Osteocyte (in vitro differentiated cells): ENCODE results near the gene WNK1. TPM values are rescaled to one million over a fixed set of nuclear protein-coding genes. Genes with fewer than 3 reads are reported as not detected.

Source experiments
- DNase-seq: peaks from one replicate; pipeline ENCODE4 v3.0.0; 2021; ENCODE audit warnings: mixed read lengths; ENCODE audit not compliant: unreplicated experiment; ENCODE audit errors: extremely low spot score
- H3K27ac Mint-ChIP-seq: one replicate; pipeline ENCODE4 v1.8.0; 2021; ENCODE audit warnings: mild to moderate bottlenecking, mixed read lengths; ENCODE audit not compliant: unreplicated experiment
- H3K27me3 Mint-ChIP-seq: one replicate; pipeline ENCODE4 v1.8.0; 2021; ENCODE audit warnings: mixed read lengths; ENCODE audit not compliant: unreplicated experiment
- H3K36me3 Mint-ChIP-seq: one replicate; pipeline ENCODE4 v1.8.0; 2021; ENCODE audit warnings: mixed read lengths; ENCODE audit not compliant: unreplicated experiment
- H3K4me1 Mint-ChIP-seq: one replicate; pipeline ENCODE4 v1.8.0; 2021; ENCODE audit warnings: mixed read lengths; ENCODE audit not compliant: unreplicated experiment
- H3K4me3 Mint-ChIP-seq: one replicate; pipeline ENCODE4 v1.8.0; 2021; ENCODE audit warnings: mild to moderate bottlenecking, moderate library complexity, mixed read lengths; ENCODE audit not compliant: unreplicated experiment
- H3K9me3 Mint-ChIP-seq: one replicate; pipeline ENCODE4 v1.8.0; 2021; ENCODE audit warnings: mixed read lengths; ENCODE audit not compliant: unreplicated experiment
- total RNA-seq: library from RNA; stranded (reverse); gene quantifications from 2 replicates; pipeline ENCODE4 v1.2.1, GENCODE V29; 2021
- TF ChIP-seq, protein P1 (sequence below): fragments of 200-600 bp; sonication (generic); IDR thresholded peaks from 2 replicates; pipeline ENCODE4 v1.5.0; 2021; ENCODE audit warnings: antibody characterized with exemption, mild to moderate bottlenecking, moderate library complexity

The WNK1 gene
- total RNA-seq, 1 donor from 2014 or later: 188 TPM

DNA sequence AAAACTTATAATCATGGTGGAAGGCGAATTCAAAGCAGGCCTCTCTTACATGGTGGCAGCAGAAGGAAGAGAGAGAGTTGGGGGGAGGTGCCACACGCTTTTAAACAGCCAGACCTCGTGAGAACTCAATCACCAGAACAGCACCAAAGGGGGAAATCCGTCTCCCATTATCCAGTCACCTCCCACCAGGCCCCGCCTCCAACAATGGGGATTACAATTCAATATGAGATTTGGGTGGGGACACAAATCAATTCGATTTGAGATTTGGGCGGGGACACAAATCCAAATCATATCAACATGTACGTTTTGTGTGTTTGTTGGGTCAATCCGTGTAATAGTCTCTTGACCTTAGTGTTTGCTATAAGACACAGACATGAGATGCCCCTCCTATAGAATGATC, 21.8 kb upstream of the WNK1 start:
- H3K4me3 Mint-ChIP-seq: no peak overlapping the region

DNA sequence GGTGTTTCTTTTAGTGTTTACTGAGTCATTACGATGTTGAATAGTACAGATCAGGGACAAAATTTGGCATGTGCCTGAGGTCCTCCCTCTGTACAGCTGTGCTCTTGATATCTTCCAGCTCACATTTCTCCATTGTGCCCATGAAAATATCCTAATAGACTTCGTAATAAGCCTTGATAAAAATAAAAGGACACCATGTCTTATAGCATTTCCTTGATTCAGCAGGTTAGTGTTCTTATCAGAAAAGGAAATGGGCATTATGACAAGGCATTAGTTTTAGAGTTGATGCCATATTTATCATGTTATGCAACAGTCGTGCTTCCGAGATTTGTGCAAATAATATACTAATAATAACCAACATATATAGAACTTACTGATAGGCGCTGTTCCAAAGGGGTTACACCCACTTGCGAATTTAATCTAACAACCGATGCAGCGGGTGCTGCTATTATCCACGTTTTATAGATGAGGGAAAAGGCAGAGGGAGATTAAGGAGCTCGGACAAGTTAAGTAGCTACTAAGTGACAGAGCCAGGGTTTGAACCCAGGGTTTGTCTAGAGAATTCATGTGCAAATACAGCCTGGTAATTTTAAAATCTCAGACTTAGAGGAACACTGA, 15.1 kb upstream of the WNK1 start:
- Mint-ChIP-seq H3K27me3 (peaks cover 2% of the 10 kb centered on the region), H3K9me3 (peaks cover 6% of the 10 kb centered on the region), H3K4me3 (no peak overlapping the region), H3K4me1 (no peaks in the 10 kb centered on the region), H3K27ac (no peak overlapping the region), H3K36me3 (no peaks in the 10 kb centered on the region)
- DNase-seq: no peak
- TF ChIP-seq, protein P1, sequence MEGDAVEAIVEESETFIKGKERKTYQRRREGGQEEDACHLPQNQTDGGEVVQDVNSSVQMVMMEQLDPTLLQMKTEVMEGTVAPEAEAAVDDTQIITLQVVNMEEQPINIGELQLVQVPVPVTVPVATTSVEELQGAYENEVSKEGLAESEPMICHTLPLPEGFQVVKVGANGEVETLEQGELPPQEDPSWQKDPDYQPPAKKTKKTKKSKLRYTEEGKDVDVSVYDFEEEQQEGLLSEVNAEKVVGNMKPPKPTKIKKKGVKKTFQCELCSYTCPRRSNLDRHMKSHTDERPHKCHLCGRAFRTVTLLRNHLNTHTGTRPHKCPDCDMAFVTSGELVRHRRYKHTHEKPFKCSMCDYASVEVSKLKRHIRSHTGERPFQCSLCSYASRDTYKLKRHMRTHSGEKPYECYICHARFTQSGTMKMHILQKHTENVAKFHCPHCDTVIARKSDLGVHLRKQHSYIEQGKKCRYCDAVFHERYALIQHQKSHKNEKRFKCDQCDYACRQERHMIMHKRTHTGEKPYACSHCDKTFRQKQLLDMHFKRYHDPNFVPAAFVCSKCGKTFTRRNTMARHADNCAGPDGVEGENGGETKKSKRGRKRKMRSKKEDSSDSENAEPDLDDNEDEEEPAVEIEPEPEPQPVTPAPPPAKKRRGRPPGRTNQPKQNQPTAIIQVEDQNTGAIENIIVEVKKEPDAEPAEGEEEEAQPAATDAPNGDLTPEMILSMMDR: no peak

More for the DNA sequence above, 21.8 kb upstream of the WNK1 start:
- Mint-ChIP-seq H3K27me3 (no peaks in the 10 kb centered on the region), H3K27ac (no peak overlapping the region), H3K36me3 (no peaks in the 10 kb centered on the region), H3K9me3 (peaks cover 6% of the 10 kb centered on the region), H3K4me1 (no peaks in the 10 kb centered on the region)
- DNase-seq: peak; percentile 46
- TF ChIP-seq, protein P1: no peak

DNA sequence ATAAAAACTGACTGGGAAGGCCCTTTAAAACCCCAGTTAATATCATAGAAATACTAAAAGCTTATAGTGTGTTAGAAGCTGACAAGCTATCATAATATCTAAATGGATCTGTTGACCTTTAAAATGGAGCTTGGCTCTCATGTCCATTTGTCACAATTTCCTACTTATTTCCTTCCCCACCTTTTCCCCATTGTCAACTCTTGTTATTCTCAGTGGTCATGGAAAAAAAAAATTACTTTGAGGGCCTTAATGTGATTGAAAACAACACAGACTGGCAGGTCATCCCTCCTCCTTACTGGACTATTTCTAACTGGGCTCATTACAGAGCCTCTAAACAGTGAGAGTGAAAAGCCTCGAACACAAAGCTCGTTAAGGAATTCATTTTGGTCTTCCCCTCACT, 13.7 kb upstream of the WNK1 start:
- Mint-ChIP-seq H3K36me3 (no peaks in the 10 kb centered on the region), H3K27ac (no peak overlapping the region), H3K9me3 (peaks cover 6% of the 10 kb centered on the region), H3K4me1 (no peaks in the 10 kb centered on the region), H3K4me3 (no peak overlapping the region), H3K27me3 (peaks cover 2% of the 10 kb centered on the region)
- no peak for DNase-seq
- TF ChIP-seq, protein P1: no peak

DNA sequence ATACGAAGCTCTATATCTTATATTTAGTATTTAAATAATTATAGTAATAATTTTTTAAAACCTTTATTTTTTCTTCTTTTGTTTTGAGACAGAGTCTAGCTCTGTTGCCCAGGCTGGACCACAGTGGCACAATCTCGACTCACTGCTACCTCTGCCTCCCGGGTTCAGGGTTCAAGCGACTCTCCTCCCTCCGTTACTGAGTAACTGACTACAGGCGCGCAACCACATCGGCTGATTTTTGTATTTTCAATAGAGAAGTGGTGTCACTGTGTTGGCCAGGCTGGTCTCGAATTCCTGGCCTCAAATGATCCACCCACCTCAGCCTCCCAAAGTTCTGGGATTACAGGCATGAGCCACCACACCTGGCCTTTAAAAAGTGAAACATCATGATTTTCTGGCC, 13.0 kb upstream of the WNK1 start:
- Mint-ChIP-seq H3K27ac (no peak overlapping the region), H3K27me3 (peaks cover 2% of the 10 kb centered on the region), H3K4me1 (no peaks in the 10 kb centered on the region), H3K9me3 (peaks cover 6% of the 10 kb centered on the region), H3K4me3 (no peak overlapping the region), H3K36me3 (no peaks in the 10 kb centered on the region)
- TF ChIP-seq, protein P1: no peak
- no peak for DNase-seq

DNA sequence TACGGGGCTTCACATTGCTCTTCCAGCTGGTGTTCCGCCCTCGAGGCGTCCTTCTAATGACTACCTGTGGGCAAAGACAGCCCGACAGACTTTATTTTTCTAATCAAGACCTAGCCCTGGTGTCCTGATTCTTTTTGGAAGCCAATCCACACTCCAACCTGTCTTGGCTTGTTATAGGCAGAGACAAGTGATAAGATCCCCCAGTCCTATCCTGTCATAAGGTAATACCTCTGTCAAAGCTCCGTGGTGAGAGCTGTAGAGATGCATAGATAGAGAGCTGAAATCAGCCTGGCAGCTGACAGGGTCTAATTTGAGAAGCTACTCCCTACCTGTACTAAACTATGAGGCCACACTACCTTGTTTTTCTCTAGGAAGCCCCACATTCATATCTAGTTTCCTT, 11.5 kb upstream of the WNK1 start:
- no peak overlapping the region for H3K27ac Mint-ChIP-seq
- H3K4me1 Mint-ChIP-seq: no peaks in the 10 kb centered on the region
- TF ChIP-seq, protein P1: no peak
- no peak overlapping the region for H3K4me3 Mint-ChIP-seq
- H3K9me3 Mint-ChIP-seq: no peaks in the 10 kb centered on the region
- peaks cover 2% of the 10 kb centered on the region for H3K27me3 Mint-ChIP-seq
- no peaks in the 10 kb centered on the region for H3K36me3 Mint-ChIP-seq
- no peak for DNase-seq
